Astrocyte (in vitro differentiated cells and primary cell): ENCODE data around the gene RMND1.

Experiments used
- CTCF ChIP-seq: IDR thresholded peaks from 2 replicates; pipeline ENCODE4 v1.5.1; 2011; ENCODE audit warnings: low read depth, mild to moderate bottlenecking, inconsistent platforms, low read length, moderate library complexity; ENCODE audit not compliant: insufficient read depth
- EZH2 ChIP-seq: IDR thresholded peaks from 2 replicates; pipeline ENCODE4 v1.6.1; 2012; ENCODE audit warnings: mild to moderate bottlenecking, low read length, inconsistent platforms; ENCODE audit not compliant: insufficient read depth

GRCh38 chr6:151488226-151488625 is 36.3 kb upstream of the RMND1 start:
- TF ChIP-seq CTCF (no peak), EZH2 (no peak)
